ENCODE measurements around the gene PLP1.

Gene PLP1

DNA sequence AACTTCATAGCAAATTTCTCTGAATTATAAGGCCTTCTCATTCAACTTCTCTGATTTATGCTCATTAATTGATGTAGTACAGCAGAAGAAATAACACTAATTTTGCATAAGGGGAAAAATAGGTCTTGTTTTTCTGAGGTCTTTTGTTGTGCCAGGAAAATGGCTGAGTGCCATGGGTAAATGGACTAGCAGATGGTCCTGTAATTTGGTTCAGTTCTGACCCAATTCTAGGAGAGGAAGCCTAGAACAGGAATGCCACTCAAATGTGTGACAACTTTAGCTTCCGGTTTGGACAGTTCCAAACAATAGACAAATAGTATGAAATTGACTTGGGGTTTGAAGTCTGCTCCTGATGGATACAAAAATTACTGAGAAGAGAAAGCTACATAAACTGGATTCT, 49.2 kb downstream of the PLP1 start:
- DNase-seq (ENCODE audit: low read depth in 2 of 3, low spot score in 1 of 3), result no peak

DNA sequence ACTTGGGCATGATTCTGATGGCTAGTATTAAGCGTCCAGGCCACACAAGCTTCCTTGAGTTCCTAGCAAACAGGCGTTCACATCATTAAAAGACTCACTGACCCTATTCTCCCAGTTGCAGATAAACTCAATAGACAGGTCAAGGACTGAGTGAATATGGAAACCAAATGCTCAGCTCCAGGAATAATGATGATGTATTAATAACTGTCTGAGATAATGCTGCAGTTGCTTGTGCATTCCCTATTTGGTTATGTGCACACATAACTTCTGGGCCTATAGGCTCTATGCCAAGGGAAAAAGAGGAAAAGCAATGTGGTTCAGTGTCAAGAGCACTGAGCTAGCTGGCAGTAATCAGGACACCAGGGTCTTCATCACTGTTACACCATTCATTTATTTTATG, 51.9 kb downstream of the PLP1 start:
- no peak for DNase-seq (ENCODE audit: low read depth in 2 of 3, low spot score in 1 of 3)

DNA sequence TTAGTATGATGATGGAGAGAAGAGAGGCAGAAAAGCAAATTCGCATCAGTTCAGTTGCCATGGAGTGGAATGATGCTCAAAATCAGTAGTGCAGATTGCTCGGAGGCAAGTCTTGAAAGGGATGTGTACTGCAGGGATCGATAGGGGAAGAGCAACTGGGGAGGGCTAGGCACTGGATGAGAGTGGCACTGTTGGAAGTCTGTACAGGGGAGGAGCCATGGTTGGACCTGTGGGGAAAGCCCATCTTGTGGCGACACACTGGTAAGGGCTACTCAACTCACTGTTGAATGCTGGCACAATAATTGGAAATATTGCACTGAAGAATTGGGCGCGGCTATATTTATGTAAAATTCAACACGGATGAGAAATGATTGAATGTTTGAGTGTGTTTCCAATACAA, 54.2 kb downstream of the PLP1 start:
- DNase-seq (ENCODE audit: low read depth in 2 of 3, low spot score in 1 of 3), result no peak

DNA sequence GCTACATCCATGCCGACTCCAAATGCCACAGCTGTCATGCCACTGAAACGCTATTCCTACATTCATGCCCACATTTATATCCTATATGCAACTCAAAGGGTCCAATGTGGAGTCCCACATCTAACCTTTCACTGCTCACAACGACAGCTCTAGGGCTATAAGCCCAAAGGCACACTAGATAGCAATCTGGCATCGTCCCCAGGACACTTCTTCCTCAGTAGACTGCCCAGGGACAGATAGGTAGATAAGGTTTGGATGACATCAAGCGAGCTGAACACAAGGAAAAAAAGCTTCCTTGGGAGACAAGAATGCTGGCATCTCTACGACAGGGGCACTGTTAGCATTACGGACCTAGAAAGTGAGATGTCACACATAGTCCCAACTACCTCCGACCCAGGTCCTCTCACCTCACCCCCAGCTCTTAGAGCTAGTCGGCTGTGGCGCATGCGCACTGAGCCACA, 54.7 kb downstream of the PLP1 start:
- DNase-seq (ENCODE audit: low read depth in 2 of 3, low spot score in 1 of 3), result peak in 1 of 3 donors; percentile 40

DNA sequence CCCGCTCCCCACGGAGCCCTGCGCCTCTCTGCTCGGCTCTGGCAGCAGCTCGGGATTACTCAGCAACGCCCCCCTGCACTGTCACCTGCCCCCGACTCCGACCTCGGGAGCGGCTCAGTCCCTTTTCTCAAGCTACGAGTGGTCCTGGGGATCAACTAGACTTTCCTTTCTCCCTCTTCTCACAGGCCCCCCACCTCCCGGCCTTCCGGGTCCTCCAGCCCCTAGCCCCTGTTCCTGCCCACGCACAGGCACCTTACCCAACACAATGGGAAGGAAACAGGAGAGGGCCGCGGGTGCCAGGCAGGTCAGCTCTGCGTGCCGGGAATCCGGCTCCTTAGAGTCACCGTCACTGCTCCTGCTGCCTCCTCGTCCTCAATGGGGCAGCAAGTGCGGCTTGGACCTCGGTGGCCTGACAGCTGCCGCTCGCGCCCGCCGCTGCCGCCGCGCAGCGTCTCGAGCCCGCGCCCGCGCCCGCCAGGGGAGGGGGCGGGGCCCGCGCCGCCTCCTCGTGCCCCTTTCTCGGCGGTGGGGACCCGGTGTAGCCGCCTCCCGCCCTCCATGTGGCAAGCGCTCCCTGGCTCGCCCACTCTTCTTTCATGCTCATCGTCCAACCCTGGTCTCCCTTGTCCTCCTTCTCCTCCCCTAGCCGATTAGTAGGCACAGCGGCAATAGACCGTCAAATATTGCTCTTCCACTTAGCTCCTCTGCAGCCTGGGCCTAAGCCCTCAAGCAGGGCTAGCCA, 55.3 kb downstream of the PLP1 start, which contains the start of gene RAB9B:
TSS of gene RAB9B (minus strand) at position 455 of the 742 bp plus-strand sequence. CDS start 6,473 bp downstream, outside the sequence.
- DNase-seq (ENCODE audit: low read depth in 2 of 3, low spot score in 1 of 3), result peak in 2 of 3 donors; percentile 34 to 56

DNA sequence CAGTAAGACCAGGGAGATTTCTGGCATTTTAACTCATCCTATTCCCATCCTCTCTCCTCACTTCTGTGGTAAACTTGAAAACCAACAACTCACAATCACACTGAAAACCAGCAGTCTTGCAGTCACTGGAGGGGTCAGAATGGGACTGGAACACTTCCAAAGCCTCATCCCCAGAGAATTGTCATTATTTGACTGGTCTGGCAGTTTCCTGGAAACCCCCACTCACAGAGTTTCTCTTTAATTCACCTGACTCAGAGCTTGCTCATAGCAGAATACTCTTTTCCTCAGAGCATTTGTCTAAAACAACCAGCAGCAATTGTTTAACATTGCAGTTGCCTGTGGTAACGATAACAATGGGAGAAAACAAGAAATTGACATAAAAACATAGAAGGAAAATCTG, 62.8 kb downstream of the PLP1 start:
- DNase-seq (ENCODE audit: low read depth in 2 of 3, low spot score in 1 of 3), result peak in 1 of 3 donors; percentile 24
